LHCN-M2 (cell line): Measurements from ENCODE around the gene RANBP3. TPM values are rescaled to one million over a fixed set of nuclear protein-coding genes. Genes with fewer than 3 reads are reported as not detected.
"Not testable (repeated sequence)": the region's sequence is repeated elsewhere in the genome, so short reads cannot be mapped to it uniquely, and the experiment has no call there.

Experiments
- DNase-seq: peaks from one replicate; pipeline ENCODE4 v3.0.0-alpha.2; 2012; ENCODE audit warnings: low read depth
- total RNA-seq: library from RNA; depleted of rRNA; stranded (reverse); fragments of >200 nt; gene quantifications from 2 replicates; pipeline ENCODE4 v1.2.3, GENCODE V29; 2014

The RANBP3 gene
- total RNA-seq, 1 experiment from 2014 or later: 74.1 TPM

DNA sequence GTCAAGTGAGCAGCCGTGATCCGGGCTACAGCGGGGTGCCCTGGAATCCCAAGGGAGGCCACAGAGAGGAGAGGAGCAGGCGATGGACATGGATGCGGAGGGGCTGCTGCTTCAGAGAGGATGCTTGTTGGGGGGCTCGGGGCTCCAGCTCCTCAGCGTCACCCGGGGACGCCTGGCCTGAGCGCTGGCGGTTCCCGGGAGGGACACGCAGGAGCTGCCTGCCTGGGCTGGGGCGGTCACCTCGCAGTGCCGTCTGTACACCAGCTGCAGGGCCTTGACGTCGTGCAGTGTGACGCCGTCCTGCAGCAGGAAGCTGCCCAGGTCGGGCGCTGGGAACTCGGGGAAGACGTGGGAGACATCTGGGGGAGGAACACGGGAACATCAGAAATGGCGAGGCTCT lies 29.9 kb upstream of the RANBP3 start:
- no peak for DNase-seq

DNA sequence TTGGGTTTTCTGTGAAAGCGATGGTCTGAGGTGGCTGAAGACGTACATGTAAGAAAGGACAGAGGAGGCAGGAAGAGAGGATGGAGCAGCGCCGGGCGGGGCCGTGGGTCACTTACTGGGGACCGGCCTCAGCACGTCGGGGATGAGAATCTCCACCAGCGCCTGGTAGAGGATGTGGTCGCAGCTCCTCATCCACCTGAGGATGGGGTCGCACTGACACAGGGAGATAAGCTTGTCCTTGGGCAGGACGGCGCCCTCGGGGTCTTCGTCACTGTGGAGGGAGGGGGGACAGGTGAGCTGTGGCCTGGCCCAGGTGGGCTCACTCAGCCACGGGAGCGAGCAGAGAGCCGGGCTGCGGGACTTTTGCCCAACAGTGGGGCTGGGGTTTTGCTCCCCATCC lies 29.0 kb upstream of the RANBP3 start:
- DNase-seq: no peak

DNA sequence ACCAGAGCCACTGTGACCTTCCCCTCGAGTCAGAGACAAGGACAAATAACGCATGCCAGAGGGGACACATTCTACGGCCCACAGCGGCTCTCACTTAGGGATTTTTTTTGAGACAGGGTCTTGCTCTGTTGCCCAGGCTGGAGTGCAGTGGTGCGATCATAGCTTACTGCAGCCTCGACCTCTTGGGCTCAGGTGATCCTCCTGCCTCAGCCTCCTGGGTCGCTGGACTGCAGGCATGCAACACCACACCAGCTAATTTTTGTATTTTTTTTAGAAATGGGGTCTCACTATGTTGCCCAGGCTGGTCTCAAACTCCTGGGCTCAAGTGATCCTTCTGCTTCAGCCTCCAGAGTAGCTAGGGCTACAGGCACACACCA lies 28.1 kb upstream of the RANBP3 start:
- not testable (repeated sequence) for DNase-seq

DNA sequence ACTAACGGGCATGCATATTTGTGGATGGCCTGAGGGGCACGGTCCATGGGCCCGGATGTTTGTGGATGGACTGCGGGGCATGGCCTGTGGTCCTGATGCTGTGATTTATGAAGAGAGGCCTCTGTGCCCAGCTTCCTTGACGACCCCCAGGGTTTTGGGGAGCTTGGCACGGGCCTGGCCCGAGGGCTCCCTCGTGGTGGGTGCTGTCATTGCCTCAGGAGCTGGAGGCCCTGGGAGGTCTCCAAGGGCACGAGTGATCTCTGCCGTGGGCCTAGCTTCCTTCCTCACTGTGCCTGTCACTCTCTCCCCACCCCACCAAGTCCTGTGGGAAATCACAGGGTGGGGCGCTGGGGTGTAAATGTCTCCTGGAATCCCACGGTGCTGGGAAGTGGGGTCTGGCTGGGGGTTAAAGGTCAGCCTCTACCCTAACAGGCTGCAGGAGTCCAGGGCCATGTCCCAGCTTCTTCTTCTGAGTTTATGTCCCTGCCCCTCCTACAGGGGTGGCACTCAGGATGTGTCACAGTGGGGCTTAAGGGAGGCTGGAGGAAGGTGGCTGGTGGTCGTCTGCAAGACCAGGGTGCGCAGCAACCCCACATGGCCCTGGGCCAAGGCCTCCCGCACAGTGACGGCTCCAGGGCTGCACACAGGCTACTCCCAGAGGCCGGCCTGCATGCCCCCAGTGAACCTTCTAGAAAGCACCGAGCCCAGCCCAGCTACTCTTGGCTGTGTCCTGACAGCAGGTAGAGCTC lies 27.6 kb upstream of the RANBP3 start:
- no peak for DNase-seq

DNA sequence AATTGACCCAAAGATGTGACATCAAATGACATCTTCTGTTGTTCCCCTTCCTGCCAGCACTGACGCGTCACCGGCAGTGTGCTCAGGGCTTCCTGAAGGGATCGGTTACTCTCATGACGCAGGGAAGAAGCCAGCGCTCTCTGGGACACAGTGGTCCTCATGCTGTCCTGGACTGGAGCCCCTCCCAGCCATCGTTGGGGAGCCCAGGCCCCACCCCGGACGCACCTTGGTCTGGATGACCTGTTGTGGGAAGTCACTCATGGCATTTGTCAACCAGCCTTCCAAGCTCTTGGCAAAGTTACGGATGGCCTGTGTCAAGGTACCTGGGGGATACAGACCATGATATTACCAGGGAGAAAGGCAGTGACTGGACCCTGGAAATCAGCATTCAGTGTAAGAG lies 26.0 kb upstream of the RANBP3 start:
- DNase-seq: no peak

DNA sequence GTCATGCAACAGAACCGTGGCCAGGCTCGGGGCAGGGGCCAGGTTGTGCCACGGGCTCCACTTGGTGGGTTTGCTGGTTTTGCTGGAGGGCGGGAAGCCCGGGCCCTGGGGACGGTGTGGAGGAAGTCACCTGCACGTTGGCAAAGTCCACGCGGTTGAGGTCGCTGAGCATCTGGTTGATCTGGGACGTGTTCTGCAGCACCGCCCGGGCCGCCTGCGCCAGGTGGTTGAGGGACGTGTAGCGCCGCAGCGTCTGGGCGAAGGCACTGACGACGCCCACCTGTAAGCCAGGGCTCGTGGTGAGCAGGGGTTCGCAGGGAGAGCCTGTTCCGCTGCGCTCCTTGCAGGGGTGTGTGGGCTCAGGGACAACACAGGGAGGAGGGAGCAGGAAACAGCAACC lies 24.7 kb upstream of the RANBP3 start:
- DNase-seq: no peak

DNA sequence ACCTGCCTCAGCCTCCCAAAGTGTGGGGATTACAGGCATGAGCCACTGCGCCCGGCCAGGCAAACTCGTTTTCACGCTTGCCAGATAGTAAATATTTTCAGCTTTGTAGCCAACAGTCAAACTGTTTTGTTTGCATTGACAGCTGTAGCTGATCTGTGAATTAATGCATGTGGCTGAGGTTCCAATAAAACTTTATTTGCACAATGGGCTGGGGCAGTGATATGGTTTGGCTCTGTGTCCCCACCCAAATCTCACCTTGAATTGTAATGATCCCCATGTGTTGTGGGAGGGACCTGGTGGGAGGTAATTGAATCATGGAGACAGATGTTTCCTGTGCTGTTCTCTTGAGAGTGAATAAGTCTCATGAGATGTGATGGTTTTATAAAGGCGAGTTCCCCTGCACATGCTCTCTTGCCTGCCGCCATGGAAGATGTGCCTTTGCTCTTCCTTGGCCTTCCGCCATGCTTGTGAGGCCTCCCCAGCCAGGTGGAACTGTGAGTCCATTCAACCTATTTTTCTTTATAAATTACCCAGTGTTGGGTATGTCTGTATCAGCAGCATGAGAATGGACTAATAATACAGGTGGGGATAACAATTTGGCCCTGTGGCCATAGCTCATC lies 22.4 kb upstream of the RANBP3 start:
- no peak for DNase-seq

DNA sequence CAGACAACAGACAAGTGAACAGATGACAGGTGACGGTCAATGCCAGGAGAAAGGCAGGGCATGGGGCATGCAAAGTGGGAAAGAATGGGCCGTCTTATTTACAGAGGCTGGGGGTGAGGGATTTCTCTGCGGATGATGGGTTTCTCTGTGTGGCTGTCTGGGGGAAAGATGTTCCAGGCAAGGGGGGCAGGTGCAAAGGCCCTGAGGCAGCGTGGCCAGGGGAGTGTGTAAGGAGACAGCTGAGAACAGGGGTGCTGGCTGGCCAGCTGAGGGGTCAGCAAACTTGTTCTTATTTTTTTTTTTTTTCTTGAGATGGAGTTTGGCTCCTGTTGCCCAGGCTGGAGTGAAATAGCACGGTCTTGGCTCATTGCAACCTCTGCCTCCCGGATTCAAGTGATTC lies 21.8 kb upstream of the RANBP3 start:
- DNase-seq: no peak

DNA sequence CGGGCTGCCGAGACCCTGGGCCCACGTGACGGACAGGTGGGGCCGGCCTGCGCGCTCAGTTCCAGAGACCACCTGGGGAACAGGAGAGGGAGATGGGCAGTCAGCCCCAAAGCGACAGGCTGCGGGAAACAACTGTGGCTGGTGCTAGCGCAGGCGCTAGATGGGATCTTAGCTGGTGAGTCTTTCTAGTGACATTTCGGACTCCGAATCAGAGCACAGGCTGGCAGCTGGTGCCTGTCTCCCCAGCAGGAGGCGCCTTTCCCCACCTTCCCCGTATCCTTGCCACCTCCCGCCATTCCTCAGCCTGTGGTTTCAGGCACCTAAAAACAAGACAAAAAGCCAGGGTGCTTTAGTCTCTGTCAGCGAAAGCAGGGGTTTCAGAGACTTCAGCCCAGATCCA lies 19.4 kb upstream of the RANBP3 start:
- DNase-seq: no peak

DNA sequence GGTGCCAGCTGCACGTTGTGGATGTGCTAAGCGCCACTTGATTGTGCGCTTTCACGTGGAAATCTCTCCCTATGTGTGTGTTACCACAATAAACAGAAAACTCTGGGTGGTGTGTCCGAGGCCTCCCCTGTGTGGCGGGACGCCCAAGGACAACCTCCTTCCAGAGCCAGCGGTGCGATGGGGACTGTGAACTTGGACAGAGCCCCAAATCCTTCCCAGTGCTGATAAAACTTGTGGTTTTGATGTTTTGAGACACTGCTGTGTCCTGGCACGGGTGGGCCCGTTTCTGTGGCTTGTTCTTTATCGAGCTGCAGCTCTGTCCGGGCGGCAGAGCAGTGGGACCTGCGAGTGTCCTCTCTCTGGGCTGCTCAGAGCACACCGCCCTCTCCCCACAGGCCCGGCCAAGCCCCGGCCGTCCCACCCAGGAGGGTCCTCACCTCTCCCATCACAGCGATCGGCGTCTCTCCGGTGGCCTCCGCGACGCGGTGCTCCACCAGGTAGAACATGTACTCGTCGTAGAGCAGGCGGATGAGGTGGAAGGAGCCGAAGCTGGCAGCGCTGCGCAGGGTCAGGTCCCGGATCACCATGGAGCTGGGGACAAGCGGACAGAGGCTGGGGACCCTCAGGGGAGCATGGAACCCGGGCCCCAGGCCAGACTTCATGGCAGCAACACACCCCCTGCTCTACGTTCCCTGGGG lies 18.8 kb upstream of the RANBP3 start:
- no peak for DNase-seq

DNA sequence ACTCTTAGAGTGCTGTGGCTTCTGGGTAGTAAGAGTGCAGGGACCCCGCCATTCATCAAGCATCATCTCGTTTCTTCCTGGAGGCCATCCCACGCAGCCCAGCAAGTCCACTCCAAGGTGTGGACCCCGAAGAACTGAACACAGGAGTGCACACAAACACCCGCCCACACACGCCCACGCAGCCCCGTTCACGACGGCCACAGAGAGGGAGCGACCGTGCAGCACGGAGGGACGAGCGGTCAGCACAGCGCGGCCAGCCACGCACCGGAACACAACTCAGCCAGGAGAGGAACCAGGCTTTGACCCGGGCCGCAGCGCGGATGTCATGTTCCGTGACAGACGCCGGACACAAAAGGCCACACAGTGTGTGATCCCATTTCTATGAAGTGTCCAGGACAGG lies 18.2 kb upstream of the RANBP3 start:
- no peak for DNase-seq

DNA sequence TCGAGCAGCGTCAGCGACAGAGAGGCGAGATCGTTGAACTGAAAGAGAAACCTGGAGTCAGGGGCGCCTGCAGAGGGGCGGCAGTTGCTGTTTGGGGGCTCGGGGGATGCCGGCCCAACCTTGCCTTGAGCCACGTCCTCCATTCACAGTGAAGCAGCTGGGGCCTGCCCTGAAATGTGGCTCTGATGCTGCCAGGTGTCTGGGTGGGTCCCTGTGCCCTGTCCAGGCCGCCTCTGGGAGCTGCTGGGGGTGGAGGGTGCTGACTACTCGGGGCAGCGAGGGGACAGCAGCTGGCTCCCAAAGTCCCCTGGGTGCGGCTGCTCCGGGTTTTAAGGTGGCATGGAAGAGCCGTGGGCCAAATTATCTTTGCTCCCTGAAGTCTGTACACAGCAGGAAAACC lies 17.7 kb upstream of the RANBP3 start:
- DNase-seq: no peak

DNA sequence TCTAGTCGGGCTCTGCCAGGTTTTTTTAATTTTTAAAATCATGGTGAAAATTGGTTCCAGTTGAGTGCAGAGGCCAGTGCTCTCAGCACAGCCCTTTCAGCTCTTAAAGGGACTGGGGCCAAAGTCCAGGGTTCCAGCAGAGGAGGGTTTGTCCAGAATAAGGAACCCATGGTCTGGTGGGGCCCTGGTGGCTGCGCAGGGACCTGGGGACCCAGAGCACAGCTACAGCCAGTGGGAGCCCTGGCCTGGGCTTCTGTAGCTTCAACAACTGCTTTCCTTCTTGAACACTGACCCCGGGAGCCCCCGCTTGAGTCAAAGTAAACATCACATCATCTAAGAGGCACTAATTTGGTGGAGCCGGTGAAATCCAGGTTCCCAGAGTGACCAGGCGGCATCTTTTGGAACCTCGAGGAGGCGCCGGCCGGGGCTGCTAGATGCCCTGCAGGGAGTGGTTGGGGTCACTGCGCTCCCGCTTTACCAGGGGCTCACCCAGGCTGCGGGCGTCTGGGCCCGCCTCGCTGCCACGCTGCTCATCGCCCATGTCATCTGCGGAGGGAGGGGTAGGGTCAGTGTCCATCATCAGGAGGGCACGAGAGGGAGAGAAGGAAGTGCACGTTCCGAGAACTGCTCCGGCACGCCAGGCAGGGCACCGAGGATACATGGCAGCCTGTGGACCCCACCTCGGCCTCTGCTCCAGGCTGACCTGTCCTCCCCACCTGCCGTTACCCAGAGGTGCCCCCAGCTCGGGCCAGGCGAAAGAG lies 16.6 kb upstream of the RANBP3 start:
- DNase-seq: no peak

DNA sequence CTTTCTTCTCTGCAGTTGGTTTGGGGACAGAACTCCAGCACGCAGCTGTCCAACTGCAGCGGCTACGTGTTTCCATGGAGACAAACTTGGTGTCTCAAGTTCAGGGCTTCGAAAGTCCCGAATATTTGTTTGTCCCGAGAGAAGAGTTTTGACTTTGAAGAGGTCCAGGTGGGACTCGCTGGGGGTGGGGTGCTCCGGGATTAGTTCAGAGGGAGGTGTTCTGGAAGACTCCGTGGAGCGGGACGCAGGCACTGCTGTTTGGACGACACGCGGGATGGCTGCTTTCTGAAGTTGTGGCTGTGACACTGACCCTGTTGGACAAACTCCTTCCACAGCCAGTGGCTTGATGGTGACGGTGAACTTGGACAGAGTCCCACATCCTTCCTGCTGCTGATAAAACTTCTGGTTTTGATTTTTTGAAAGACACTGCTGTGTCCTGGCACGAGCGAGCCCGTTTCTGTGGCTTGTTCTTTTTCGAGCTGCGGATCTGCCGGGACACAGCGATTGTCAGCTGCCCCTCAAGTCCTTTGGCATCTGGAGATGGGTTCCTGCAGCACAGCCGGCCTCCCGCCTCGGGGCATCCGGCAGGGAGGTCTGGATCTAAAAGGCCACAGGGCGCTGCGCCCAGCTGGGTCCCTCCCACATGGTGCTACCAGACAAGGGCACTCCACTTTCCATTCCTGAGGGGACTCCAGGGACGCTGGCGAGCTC lies 15.9 kb upstream of the RANBP3 start:
- DNase-seq: no peak

DNA sequence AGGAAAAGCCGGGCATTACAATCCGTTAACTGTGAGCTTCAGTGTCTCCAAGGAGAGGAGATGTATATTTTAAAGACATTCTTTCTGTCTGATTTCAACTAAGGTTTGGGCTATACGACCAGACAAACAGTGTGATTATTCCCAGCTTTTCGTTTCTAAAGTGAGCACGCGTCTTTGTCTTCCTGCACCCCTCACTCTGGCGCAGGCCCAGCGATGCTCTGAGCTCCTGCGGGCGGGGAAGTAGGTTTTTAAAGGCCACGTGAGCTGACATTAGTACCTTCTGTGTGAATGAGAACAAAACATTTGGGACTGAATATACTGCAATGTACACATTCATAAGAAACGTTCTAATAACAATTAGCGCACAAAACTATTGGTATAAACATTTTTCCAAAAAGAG lies 15.3 kb upstream of the RANBP3 start:
- no peak for DNase-seq

DNA sequence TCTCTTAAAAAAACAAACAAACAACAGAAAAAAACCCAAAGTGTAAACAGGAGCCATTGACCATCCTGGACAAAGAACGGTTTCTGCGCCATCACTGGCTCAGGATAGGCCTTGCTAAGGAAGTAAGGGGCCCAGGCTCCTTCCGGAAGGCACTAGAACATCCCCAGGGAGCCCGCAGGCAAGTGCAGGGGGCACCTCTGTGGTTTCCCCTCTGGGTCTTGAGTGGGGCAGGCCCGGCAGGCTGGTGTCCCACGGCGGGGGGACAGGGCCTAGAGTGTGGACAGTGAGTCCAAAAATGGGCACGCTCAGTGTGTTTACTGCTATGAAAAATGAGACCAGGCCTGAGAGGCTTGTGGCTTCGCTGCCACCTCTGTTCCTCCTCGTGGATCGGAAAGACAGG lies 14.8 kb upstream of the RANBP3 start:
- DNase-seq: no peak

DNA sequence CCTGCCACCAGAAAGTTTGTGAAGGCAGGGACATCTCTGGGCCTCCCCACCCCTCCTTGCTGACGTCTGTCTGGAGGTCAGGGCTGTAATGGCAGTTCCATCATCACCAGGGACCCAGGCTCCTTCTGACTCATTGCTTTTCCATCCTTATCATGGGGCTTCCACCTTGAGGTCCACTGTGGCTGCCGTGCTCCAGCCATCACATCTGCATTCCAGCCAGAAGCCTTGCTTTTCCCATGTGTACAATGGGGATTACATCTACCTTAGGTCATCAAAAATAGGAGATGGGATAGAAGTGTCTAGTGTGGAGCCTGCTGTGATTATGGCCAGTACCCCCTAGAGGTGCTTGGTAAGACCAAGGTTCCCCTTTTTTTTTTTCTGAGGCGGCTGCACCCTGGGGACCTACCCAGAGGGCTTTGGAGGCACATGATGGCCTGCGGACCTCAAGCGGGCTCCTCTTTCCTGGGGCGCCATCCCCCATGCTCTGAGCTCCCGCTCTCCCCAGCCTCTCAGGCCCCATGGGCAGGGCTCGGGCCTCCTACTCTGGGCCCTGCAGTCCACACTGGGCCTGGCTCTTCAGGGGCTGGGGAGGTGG lies 13.4 kb upstream of the RANBP3 start:
- no peak for DNase-seq

DNA sequence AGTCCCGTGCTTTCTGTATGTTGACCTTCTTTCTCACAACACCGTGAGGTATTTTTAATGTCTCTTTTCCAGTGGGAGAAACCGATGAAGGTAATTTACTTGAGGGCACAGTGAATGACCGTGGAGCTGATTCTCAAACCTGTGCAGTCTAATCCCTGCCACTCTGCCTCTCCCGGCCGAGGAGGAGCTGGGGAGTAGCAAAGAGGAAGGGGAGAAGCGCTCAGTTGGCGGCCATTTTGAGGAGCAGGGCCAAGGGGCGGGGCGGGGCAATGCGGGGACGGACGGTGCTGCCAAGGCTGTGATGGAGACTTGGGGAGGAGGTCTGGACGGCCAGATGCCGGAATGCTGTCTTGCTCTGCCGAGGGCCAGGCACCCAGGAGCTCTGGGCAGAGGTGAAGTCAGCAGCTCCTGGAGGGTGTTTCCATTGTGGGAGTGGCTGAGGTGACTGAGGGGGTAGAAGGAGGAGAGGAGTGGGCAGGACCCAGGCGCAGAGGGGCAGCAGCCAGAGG lies 12.4 kb upstream of the RANBP3 start:
- DNase-seq: no peak

DNA sequence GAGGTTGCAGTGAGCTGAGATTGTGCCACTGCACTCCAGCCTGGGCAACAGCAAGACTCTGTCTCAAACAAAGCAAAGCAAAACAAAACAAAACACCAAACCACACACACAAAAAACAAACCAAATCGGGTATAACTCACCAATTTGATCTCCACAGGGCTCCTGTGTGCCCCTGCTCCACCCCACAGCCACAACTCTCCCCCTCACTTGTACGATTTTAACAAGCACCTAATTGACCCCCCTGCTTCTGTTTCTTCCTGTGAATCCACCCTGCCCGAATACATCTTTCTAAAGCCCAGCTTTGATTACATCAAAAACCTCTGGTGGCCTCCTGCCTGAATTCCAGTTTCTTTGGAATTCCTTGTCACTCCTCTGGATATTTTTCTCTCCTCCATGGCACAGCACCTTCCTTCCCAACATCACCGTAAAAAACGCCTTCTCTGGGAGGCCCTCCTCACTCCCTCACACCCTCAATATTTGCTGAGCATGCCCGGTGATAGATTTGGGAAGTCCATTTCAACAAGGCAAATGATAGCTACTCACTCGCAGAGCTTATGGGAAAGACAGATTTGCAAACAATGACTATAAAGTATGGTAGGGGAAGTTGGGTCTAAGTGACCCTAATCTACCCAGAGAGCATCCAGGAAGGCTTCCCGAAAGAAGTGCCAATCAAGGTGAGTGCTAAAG lies 11.6 kb upstream of the RANBP3 start:
- no peak for DNase-seq
